IMR-90 (cell line): ENCODE data around the gene HDGF.

Experiments used
- CEBPB ChIP-seq: IDR thresholded peaks from 2 replicates; pipeline ENCODE4 v1.6.1; 2012; ENCODE audit warnings: low read depth, low read length, improper control_type of control experiment
- CTCF ChIP-seq: conservative IDR thresholded peaks from 2 replicates; pipeline ENCODE4 v1.5.1; 2012; ENCODE audit warnings: mild to moderate bottlenecking, low read depth, low read length, improper control_type of control experiment
- MAFK ChIP-seq: IDR thresholded peaks from 2 replicates; pipeline ENCODE4 v1.6.1; 2012; ENCODE audit warnings: low read depth, low read length, improper control_type of control experiment
- MAZ ChIP-seq: IDR thresholded peaks from 2 replicates; pipeline ENCODE4 v1.6.1; 2012; ENCODE audit warnings: low read depth, mild to moderate bottlenecking, low read length, improper control_type of control experiment, moderate library complexity, borderline replicate concordance
- NFE2L2 ChIP-seq: fragments of 150-350 bp; IDR thresholded peaks from 2 replicates; pipeline ENCODE4 v1.6.1; 2016; ENCODE audit warnings: low read depth, mild to moderate bottlenecking, low read length
- POLR2A ChIP-seq: IDR thresholded peaks from 2 replicates; pipeline ENCODE4 v1.6.1; 2012; ENCODE audit warnings: mild to moderate bottlenecking, low read depth, low read length
- RAD21 ChIP-seq: IDR thresholded peaks from 2 replicates; pipeline ENCODE4 v1.6.1; 2012; ENCODE audit warnings: low read length, improper control_type of control experiment
- RCOR1 ChIP-seq: IDR thresholded peaks from 2 replicates; pipeline ENCODE4 v1.6.1; 2012; ENCODE audit warnings: mild to moderate bottlenecking, low read length, improper control_type of control experiment; ENCODE audit not compliant: insufficient replicate concordance
- RFX5 ChIP-seq: IDR thresholded peaks from 2 replicates; pipeline ENCODE4 v1.8.0; 2012; ENCODE audit warnings: low read depth, mild to moderate bottlenecking, low read length, moderate library complexity
- SMC3 ChIP-seq: fragments of 150-350 bp; IDR thresholded peaks from 2 replicates; pipeline ENCODE4 v1.6.1; 2016; ENCODE audit warnings: low read depth, mild to moderate bottlenecking, antibody characterized with exemption, low read length, moderate library complexity
- TF ChIP-seq, protein P1 (sequence below): fragments of 150-350 bp; IDR thresholded peaks from 2 replicates; pipeline ENCODE4 v1.6.1; 2017; ENCODE audit warnings: mild to moderate bottlenecking, antibody characterized with exemption, low read length, low read depth

DNA sequence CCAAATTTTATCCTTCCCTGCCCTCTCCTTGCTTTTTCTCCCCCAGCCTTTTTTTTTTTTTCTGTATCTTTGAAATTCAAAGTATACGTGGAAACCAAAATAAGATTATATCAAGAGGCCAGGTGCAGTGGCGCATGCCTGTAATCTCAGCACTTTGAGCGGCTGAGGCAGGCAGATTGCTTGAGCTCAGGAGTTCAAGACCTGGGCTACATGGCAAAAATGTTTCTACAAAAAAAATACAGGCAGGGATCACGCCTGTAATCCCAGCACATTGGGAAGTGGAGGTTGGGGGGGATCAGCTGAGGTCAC, 9.3 kb upstream of the HDGF start:
- TF ChIP-seq CEBPB (no peak), RAD21 (no peak), CTCF (no peak), POLR2A (no peak), RFX5 (no peak), NFE2L2 (no peak), MAFK (no peak), MAZ (no peak), SMC3 (no peak), RCOR1 (no peak)
- TF ChIP-seq, protein P1, sequence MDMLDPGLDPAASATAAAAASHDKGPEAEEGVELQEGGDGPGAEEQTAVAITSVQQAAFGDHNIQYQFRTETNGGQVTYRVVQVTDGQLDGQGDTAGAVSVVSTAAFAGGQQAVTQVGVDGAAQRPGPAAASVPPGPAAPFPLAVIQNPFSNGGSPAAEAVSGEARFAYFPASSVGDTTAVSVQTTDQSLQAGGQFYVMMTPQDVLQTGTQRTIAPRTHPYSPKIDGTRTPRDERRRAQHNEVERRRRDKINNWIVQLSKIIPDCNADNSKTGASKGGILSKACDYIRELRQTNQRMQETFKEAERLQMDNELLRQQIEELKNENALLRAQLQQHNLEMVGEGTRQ, result no peak
